ENCODE measurements around the gene ZDHHC12. TPM values are rescaled to one million over a fixed set of nuclear protein-coding genes. Genes with fewer than 3 reads are reported as not detected.

The ZDHHC12 gene
- total and polyA plus RNA-seq, 4 donors = 24.7 to 48.2 (median 30.3) TPM

DNA sequence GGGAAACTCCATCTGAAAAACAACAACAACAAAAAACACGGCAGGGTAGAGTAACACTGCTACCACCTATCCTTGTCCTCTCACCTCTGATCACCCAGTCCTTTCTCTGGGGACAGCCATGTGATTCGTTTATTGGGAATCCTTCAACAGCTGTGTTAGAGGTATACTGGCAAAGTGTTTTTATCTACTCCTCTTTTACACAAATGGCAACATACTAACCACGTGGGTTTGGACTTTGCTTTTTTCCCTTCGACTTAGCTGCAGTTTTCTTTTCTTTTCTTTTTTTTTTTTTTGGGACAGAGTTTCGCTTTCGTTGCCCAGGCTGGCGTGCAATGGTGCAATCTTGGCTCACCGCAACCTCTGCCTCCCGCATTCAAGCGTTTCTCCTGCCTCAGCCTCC, 46.1 kb downstream of the ZDHHC12 start:
- Histone ChIP-seq H3K4me1 (ENCODE audit: control insufficient read depth in 4 of 4, insufficient read depth in 4 of 4, low read length in 3 of 4) (peaks cover 0 to 5% (median 0%) of the 10 kb centered on the region in 4 donors), H3K27me3 (ENCODE audit: control insufficient read depth in 4 of 4, insufficient read depth in 4 of 4, low read length in 3 of 4) (no peaks in the 10 kb centered on the region), H3K36me3 (ENCODE audit: control insufficient read depth in 4 of 4, insufficient read depth in 3 of 4, low read depth in 1 of 4, low read length in 3 of 4) (no peaks in the 10 kb centered on the region), H3K9me3 (ENCODE audit: control insufficient read depth in 4 of 4, low read length in 3 of 4) (no peaks in the 10 kb centered on the region), H3K9ac (ENCODE audit: low read depth in 1 of 2, low read length in 2 of 2) (peak overlapping the region in 1 of 2 donors; percentile 4), H3K27ac (ENCODE audit: low read depth in 1 of 2, low read length in 2 of 2) (peak overlapping the region; percentile 72 to 78), H3K4me3 (ENCODE audit: low read depth in 1 of 3, low read length in 3 of 3) (peak overlapping the region; percentile 28 to 83 (median 33))
- TF ChIP-seq EGR1 (IDR thresholded peaks at IDR 0.05; ENCODE audit: low read depth in 2 of 2) = no peak
- TF ChIP-seq HNF4A (conservative IDR thresholded peaks at IDR 0.05) = peak; percentile 81 to 83
- TF ChIP-seq RXRA (IDR thresholded peaks at IDR 0.05) = peak in 1 of 2 donors; percentile 59
- TF ChIP-seq JUND (IDR thresholded peaks at IDR 0.05) = peak; percentile 43
- TF ChIP-seq, protein P1, sequence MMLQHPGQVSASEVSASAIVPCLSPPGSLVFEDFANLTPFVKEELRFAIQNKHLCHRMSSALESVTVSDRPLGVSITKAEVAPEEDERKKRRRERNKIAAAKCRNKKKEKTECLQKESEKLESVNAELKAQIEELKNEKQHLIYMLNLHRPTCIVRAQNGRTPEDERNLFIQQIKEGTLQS (IDR thresholded peaks at IDR 0.05) = peak; percentile 26
- TF ChIP-seq, protein P2, sequence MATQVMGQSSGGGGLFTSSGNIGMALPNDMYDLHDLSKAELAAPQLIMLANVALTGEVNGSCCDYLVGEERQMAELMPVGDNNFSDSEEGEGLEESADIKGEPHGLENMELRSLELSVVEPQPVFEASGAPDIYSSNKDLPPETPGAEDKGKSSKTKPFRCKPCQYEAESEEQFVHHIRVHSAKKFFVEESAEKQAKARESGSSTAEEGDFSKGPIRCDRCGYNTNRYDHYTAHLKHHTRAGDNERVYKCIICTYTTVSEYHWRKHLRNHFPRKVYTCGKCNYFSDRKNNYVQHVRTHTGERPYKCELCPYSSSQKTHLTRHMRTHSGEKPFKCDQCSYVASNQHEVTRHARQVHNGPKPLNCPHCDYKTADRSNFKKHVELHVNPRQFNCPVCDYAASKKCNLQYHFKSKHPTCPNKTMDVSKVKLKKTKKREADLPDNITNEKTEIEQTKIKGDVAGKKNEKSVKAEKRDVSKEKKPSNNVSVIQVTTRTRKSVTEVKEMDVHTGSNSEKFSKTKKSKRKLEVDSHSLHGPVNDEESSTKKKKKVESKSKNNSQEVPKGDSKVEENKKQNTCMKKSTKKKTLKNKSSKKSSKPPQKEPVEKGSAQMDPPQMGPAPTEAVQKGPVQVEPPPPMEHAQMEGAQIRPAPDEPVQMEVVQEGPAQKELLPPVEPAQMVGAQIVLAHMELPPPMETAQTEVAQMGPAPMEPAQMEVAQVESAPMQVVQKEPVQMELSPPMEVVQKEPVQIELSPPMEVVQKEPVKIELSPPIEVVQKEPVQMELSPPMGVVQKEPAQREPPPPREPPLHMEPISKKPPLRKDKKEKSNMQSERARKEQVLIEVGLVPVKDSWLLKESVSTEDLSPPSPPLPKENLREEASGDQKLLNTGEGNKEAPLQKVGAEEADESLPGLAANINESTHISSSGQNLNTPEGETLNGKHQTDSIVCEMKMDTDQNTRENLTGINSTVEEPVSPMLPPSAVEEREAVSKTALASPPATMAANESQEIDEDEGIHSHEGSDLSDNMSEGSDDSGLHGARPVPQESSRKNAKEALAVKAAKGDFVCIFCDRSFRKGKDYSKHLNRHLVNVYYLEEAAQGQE (IDR thresholded peaks at IDR 0.05) = peak; percentile 37
- peak; percentile 68 for TF ChIP-seq YY1 (IDR thresholded peaks at IDR 0.05)
- TF ChIP-seq HNF4G (IDR thresholded peaks at IDR 0.05) = peak; percentile 52
- TF ChIP-seq, protein P3, sequence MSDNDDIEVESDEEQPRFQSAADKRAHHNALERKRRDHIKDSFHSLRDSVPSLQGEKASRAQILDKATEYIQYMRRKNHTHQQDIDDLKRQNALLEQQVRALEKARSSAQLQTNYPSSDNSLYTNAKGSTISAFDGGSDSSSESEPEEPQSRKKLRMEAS (IDR thresholded peaks at IDR 0.05) = peak; percentile 61
- TF ChIP-seq SP1 (IDR thresholded peaks at IDR 0.05) = peak; percentile 81
- TF ChIP-seq TAF1 (conservative IDR thresholded peaks at IDR 0.05) = peak; percentile 35
- TF ChIP-seq, protein P4, sequence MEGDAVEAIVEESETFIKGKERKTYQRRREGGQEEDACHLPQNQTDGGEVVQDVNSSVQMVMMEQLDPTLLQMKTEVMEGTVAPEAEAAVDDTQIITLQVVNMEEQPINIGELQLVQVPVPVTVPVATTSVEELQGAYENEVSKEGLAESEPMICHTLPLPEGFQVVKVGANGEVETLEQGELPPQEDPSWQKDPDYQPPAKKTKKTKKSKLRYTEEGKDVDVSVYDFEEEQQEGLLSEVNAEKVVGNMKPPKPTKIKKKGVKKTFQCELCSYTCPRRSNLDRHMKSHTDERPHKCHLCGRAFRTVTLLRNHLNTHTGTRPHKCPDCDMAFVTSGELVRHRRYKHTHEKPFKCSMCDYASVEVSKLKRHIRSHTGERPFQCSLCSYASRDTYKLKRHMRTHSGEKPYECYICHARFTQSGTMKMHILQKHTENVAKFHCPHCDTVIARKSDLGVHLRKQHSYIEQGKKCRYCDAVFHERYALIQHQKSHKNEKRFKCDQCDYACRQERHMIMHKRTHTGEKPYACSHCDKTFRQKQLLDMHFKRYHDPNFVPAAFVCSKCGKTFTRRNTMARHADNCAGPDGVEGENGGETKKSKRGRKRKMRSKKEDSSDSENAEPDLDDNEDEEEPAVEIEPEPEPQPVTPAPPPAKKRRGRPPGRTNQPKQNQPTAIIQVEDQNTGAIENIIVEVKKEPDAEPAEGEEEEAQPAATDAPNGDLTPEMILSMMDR (IDR thresholded peaks at IDR 0.05; ENCODE audit: low read depth, low read length, missing input control) = no peak
- TF ChIP-seq FOXA1 (IDR thresholded peaks at IDR 0.05) = no peak
- no peak for TF ChIP-seq GABPA (IDR thresholded peaks at IDR 0.05 in 1 of 2, conservative IDR thresholded peaks at IDR 0.05 in 1 of 2)
- no peak for TF ChIP-seq FOXA2 (IDR thresholded peaks at IDR 0.05)
- TF ChIP-seq, protein P5, sequence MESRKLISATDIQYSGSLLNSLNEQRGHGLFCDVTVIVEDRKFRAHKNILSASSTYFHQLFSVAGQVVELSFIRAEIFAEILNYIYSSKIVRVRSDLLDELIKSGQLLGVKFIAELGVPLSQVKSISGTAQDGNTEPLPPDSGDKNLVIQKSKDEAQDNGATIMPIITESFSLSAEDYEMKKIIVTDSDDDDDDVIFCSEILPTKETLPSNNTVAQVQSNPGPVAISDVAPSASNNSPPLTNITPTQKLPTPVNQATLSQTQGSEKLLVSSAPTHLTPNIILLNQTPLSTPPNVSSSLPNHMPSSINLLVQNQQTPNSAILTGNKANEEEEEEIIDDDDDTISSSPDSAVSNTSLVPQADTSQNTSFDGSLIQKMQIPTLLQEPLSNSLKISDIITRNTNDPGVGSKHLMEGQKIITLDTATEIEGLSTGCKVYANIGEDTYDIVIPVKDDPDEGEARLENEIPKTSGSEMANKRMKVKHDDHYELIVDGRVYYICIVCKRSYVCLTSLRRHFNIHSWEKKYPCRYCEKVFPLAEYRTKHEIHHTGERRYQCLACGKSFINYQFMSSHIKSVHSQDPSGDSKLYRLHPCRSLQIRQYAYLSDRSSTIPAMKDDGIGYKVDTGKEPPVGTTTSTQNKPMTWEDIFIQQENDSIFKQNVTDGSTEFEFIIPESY (IDR thresholded peaks at IDR 0.05) = no peak
- peak in 1 of 2 donors; percentile 23 for TF ChIP-seq RAD21 (IDR thresholded peaks at IDR 0.05)
- TF ChIP-seq NR2F2 (IDR thresholded peaks at IDR 0.05) = no peak
- WGBS = 40% methylated on average over 10 of the region's 10 CpGs
- DNase-seq (ENCODE audit: low spot score) = no peak

Data from liver (tissue), 9 donors.